ENCODE data around the gene LIFR.

- TF ChIP-seq, protein P1, sequence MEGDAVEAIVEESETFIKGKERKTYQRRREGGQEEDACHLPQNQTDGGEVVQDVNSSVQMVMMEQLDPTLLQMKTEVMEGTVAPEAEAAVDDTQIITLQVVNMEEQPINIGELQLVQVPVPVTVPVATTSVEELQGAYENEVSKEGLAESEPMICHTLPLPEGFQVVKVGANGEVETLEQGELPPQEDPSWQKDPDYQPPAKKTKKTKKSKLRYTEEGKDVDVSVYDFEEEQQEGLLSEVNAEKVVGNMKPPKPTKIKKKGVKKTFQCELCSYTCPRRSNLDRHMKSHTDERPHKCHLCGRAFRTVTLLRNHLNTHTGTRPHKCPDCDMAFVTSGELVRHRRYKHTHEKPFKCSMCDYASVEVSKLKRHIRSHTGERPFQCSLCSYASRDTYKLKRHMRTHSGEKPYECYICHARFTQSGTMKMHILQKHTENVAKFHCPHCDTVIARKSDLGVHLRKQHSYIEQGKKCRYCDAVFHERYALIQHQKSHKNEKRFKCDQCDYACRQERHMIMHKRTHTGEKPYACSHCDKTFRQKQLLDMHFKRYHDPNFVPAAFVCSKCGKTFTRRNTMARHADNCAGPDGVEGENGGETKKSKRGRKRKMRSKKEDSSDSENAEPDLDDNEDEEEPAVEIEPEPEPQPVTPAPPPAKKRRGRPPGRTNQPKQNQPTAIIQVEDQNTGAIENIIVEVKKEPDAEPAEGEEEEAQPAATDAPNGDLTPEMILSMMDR (conservative IDR thresholded peaks at IDR 0.05; ENCODE audit: low read length), result no peak
- TF ChIP-seq EZH2phosphoT487 (IDR thresholded peaks at IDR 0.05; ENCODE audit: borderline replicate concordance), result no peak
These were observed 49.2 kb upstream of the LIFR start for GRCh38 chr5:38605610-38606009.

All from Loucy (cell line).